ENCODE results near the gene ACTN4.

Gene ACTN4

DNA sequence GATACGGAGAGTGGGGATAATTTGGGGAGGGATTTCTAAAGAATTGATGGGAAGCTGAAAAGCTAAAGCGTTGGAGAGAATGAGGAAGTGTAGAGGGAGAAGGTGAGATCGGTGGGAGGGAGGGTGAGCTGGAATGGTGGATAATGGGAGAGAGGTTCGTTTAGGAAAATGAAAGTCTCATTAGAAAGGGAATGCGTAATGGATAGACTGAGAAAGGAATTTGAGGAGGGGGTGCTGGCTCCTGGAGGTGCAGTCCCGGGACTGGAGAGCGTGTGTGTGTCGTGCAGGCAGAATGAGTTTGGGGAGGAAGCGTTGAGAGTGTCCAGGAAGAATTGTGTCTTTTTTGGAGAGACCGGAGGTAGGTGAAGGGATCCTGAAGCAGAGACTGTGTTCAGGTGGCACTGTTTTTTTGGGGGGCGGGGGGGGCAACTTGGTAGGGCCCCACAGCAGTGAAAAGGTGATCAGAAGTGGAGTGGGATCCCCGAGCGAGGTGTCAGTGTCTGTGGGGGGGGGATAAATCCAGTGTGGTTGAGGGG lies 1.4 kb downstream of the ACTN4 start:
- H3K9ac ChIP-seq (ENCODE audit: low read length): peak overlapping the region; percentile 99
- H2BK15ac ChIP-seq (replicated peaks; ENCODE audit: low read depth): no peak overlapping the region
- no peak overlapping the region for H2BK120ac ChIP-seq (ENCODE audit: low read depth, low read length)
- no peak overlapping the region for H3K23ac ChIP-seq (ENCODE audit: low read length)
- peak overlapping the region; percentile 4 for H2BK5ac ChIP-seq (ENCODE audit: low read length)
- peak overlapping the region; percentile 99 for H3K4me3 ChIP-seq (ENCODE audit: low read length)
- peak overlapping the region; percentile 25 for H3K4ac ChIP-seq (ENCODE audit: low read depth, low read length)
- peak overlapping the region; percentile 74 for H2AK5ac ChIP-seq (ENCODE audit: low read length)
- peaks cover 11% of the 10 kb centered on the region for H3K4me1 ChIP-seq (ENCODE audit: control insufficient read depth, low read depth, low read length)
- WGBS (ENCODE audit: extremely low coverage, insufficient coverage, low lambda C conversion rate): 100% methylated on average over 3 of the region's 13 CpGs
- no peak overlapping the region for H4K5ac ChIP-seq (ENCODE audit: low read length)
- no peaks in the 10 kb centered on the region for H3K27me3 ChIP-seq (ENCODE audit: insufficient read depth, low read length, poor library complexity)
- DNase-seq: no peak
- peak overlapping the region; percentile 97 for H3K4me2 ChIP-seq (ENCODE audit: low read length)
- H3K36me3 ChIP-seq (ENCODE audit: control insufficient read depth, insufficient read depth, low read length): no peaks in the 10 kb centered on the region
- peaks cover 62% of the 10 kb centered on the region for H3K79me2 ChIP-seq (ENCODE audit: control insufficient read depth, insufficient read depth, low read length)
- no peaks in the 10 kb centered on the region for H3K79me1 ChIP-seq (ENCODE audit: low read length)
- H3K27ac ChIP-seq (ENCODE audit: low read depth, low read length): no peak overlapping the region
- no peak overlapping the region for H4K8ac ChIP-seq (ENCODE audit: low read depth, low read length)
- H3K56ac ChIP-seq (ENCODE audit: low read length): peak overlapping the region; percentile 100
- H3K18ac ChIP-seq (ENCODE audit: low read length): peak overlapping the region; percentile 24

- Histone ChIP-seq H4K8ac (ENCODE audit: low read depth, low read length) (no peak overlapping the region), H2AK5ac (ENCODE audit: low read length) (peak overlapping the region; percentile 96), H2BK120ac (ENCODE audit: low read depth, low read length) (no peak overlapping the region), H3K79me1 (ENCODE audit: low read length) (no peaks in the 10 kb centered on the region), H2BK5ac (ENCODE audit: low read length) (peak overlapping the region; percentile 92), H3K4me3 (ENCODE audit: low read length) (peak overlapping the region; percentile 99), H2BK15ac (replicated peaks; ENCODE audit: low read depth) (no peak overlapping the region), H3K4me2 (ENCODE audit: low read length) (peak overlapping the region; percentile 97), H3K56ac (ENCODE audit: low read length) (peak overlapping the region; percentile 100), H3K27me3 (ENCODE audit: insufficient read depth, low read length, poor library complexity) (no peaks in the 10 kb centered on the region), H3K36me3 (ENCODE audit: control insufficient read depth, insufficient read depth, low read length) (no peaks in the 10 kb centered on the region), H3K9ac (ENCODE audit: low read length) (peak overlapping the region; percentile 99), H3K18ac (ENCODE audit: low read length) (peak overlapping the region; percentile 24), H3K4me1 (ENCODE audit: control insufficient read depth, low read depth, low read length) (peaks cover 12% of the 10 kb centered on the region), H3K79me2 (ENCODE audit: control insufficient read depth, insufficient read depth, low read length) (peaks cover 69% of the 10 kb centered on the region), H4K5ac (ENCODE audit: low read length) (no peak overlapping the region), H3K4ac (ENCODE audit: low read depth, low read length) (no peak overlapping the region), H3K23ac (ENCODE audit: low read length) (peak overlapping the region; percentile 89), H3K27ac (ENCODE audit: low read depth, low read length) (no peak overlapping the region)
- WGBS (ENCODE audit: extremely low coverage, insufficient coverage, low lambda C conversion rate): no CpG with 5 or more reads among the region's 15 CpGs
- DNase-seq: no peak
Measured at GRCh38 chr19:38649305-38650171, 2.1 kb downstream of the ACTN4 start.

DNA sequence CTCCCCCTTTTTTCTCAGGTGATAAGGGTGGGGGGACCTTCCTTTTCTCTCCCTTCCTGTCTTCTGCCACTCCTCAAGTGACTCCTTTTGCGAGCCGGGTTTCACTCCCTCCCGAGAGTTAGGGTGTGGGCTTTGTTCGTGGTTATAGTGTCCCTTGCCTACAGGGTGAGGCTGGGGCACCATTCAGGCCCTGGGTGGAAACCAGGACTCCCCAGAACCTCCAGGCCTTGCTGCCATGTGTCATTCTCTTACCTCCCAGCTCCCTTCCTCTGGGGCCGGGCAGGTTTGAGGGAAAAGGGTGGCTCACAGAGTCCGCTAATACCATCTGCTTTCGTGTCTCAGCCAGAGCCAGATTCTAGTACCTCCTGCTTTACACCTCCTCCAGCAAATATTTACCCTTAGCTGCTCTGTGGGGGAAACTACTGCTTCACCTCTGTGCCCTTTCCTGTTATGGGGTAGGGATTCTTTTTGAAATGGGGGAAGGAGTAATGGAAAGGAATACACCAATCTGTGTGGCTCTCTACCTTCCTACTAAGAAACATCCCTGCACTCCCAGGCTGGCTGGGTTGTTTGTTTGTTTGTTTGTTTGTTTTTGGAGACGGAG lies 2.8 kb downstream of the ACTN4 start:
- Histone ChIP-seq H4K8ac (ENCODE audit: low read depth, low read length) (no peak overlapping the region), H3K79me2 (ENCODE audit: control insufficient read depth, insufficient read depth, low read length) (peaks cover 76% of the 10 kb centered on the region), H3K18ac (ENCODE audit: low read length) (no peak overlapping the region), H2BK5ac (ENCODE audit: low read length) (peak overlapping the region; percentile 79), H3K4ac (ENCODE audit: low read depth, low read length) (peak overlapping the region; percentile 25), H3K27me3 (ENCODE audit: insufficient read depth, low read length, poor library complexity) (no peaks in the 10 kb centered on the region), H3K56ac (ENCODE audit: low read length) (peak overlapping the region; percentile 100), H2AK5ac (ENCODE audit: low read length) (peak overlapping the region; percentile 83), H3K4me2 (ENCODE audit: low read length) (peak overlapping the region; percentile 97), H3K9ac (ENCODE audit: low read length) (peak overlapping the region; percentile 99), H3K36me3 (ENCODE audit: control insufficient read depth, insufficient read depth, low read length) (no peaks in the 10 kb centered on the region), H3K23ac (ENCODE audit: low read length) (peak overlapping the region; percentile 31), H3K4me1 (ENCODE audit: control insufficient read depth, low read depth, low read length) (peaks cover 18% of the 10 kb centered on the region), H3K4me3 (ENCODE audit: low read length) (peak overlapping the region; percentile 50), H4K5ac (ENCODE audit: low read length) (no peak overlapping the region), H2BK15ac (replicated peaks; ENCODE audit: low read depth) (no peak overlapping the region), H2BK120ac (ENCODE audit: low read depth, low read length) (no peak overlapping the region), H3K79me1 (ENCODE audit: low read length) (no peaks in the 10 kb centered on the region), H3K27ac (ENCODE audit: low read depth, low read length) (peak overlapping the region; percentile 23)
- DNase-seq: no peak
- no CpG with 5 or more reads among the region's 8 CpGs for WGBS (ENCODE audit: extremely low coverage, insufficient coverage, low lambda C conversion rate)

DNA sequence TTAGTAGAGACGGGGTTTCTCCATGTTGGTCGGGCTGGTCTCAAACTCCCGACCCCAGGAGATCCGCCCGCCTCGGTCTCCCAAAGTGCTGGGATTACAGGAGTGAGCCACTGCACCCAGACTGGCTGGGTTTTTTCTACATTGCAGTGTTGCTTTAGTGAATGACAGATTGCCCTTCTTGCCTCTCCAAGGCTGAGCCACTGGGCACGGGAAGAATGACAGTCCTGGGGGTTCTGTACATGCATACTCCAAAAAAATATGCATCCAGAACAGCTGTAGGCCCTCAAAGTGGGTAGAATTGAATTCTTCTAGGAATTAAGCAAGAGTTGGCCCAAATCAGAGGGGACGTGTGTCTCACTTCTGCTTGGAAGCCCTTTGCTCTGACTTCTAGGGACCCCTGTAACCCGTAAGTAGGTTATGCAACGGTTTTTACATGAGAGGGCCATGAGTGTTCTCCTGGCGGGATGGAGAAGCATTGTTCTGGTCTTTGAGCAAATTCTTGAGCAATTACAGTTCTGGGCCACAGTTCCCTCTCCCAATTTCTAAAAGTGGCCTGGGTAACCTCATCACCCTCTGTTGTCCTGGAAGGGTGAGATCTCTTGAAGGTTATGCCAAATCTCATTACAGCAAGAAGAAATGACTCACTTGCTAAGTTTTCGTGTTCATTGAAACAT lies 3.6 kb downstream of the ACTN4 start:
- Histone ChIP-seq H3K36me3 (ENCODE audit: control insufficient read depth, insufficient read depth, low read length) (no peaks in the 10 kb centered on the region), H2AK5ac (ENCODE audit: low read length) (no peak overlapping the region), H3K18ac (ENCODE audit: low read length) (no peak overlapping the region), H3K79me1 (ENCODE audit: low read length) (no peaks in the 10 kb centered on the region), H3K56ac (ENCODE audit: low read length) (no peak overlapping the region), H4K5ac (ENCODE audit: low read length) (no peak overlapping the region), H3K27me3 (ENCODE audit: insufficient read depth, low read length, poor library complexity) (no peaks in the 10 kb centered on the region), H3K79me2 (ENCODE audit: control insufficient read depth, insufficient read depth, low read length) (peaks cover 84% of the 10 kb centered on the region), H3K23ac (ENCODE audit: low read length) (no peak overlapping the region), H2BK5ac (ENCODE audit: low read length) (no peak overlapping the region), H3K9ac (ENCODE audit: low read length) (peak overlapping the region; percentile 2), H4K8ac (ENCODE audit: low read depth, low read length) (no peak overlapping the region), H3K4me2 (ENCODE audit: low read length) (peak overlapping the region; percentile 27), H2BK15ac (replicated peaks; ENCODE audit: low read depth) (no peak overlapping the region), H3K4me1 (ENCODE audit: control insufficient read depth, low read depth, low read length) (peaks cover 19% of the 10 kb centered on the region), H3K27ac (ENCODE audit: low read depth, low read length) (no peak overlapping the region), H2BK120ac (ENCODE audit: low read depth, low read length) (no peak overlapping the region), H3K4ac (ENCODE audit: low read depth, low read length) (no peak overlapping the region), H3K4me3 (ENCODE audit: low read length) (no peak overlapping the region)
- no peak for DNase-seq
- no CpG with 5 or more reads among the region's 12 CpGs for WGBS (ENCODE audit: extremely low coverage, insufficient coverage, low lambda C conversion rate)

DNA sequence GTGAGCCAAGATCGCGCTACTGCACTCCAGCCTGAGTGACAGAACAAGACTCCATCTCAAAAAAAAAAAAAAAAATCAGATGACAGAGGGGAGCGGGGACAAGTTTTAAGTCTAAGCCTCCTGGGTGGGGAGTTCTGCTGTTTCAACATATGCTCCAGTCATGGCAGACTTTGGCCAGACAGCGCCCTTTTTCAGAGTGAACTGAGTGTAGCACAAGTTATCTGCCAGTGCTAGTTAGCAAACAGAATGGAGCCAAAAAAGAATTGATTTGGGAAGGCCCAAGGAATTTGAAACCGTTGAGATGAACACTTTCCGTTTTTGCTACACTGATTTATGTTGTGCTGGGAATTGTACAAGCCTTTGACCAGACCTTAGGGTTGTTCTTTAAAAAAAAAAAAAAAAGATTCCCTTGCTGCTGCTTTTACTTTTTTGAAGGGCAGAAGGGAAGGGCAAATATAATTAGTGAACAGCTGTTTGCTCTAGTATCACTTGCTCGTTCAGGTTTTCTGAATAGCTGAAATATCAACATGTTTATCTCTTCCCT lies 5.7 kb downstream of the ACTN4 start:
- no peak for DNase-seq
- H2BK120ac ChIP-seq (ENCODE audit: low read depth, low read length): no peak overlapping the region
- no peak overlapping the region for H2BK5ac ChIP-seq (ENCODE audit: low read length)
- H3K23ac ChIP-seq (ENCODE audit: low read length): no peak overlapping the region
- H3K79me2 ChIP-seq (ENCODE audit: control insufficient read depth, insufficient read depth, low read length): peaks cover 98% of the 10 kb centered on the region
- H3K9ac ChIP-seq (ENCODE audit: low read length): no peak overlapping the region
- H3K56ac ChIP-seq (ENCODE audit: low read length): no peak overlapping the region
- no peak overlapping the region for H2BK15ac ChIP-seq (replicated peaks; ENCODE audit: low read depth)
- H3K79me1 ChIP-seq (ENCODE audit: low read length): peaks cover 6% of the 10 kb centered on the region
- H3K36me3 ChIP-seq (ENCODE audit: control insufficient read depth, insufficient read depth, low read length): no peaks in the 10 kb centered on the region
- peaks cover 29% of the 10 kb centered on the region for H3K4me1 ChIP-seq (ENCODE audit: control insufficient read depth, low read depth, low read length)
- H3K27ac ChIP-seq (ENCODE audit: low read depth, low read length): no peak overlapping the region
- WGBS (ENCODE audit: extremely low coverage, insufficient coverage, low lambda C conversion rate): no CpG with 5 or more reads among the region's 7 CpGs
- H4K8ac ChIP-seq (ENCODE audit: low read depth, low read length): no peak overlapping the region
- H3K4me3 ChIP-seq (ENCODE audit: low read length): no peak overlapping the region
- H3K4ac ChIP-seq (ENCODE audit: low read depth, low read length): no peak overlapping the region
- H4K5ac ChIP-seq (ENCODE audit: low read length): no peak overlapping the region
- no peaks in the 10 kb centered on the region for H3K27me3 ChIP-seq (ENCODE audit: insufficient read depth, low read length, poor library complexity)
- H2AK5ac ChIP-seq (ENCODE audit: low read length): no peak overlapping the region
- H3K4me2 ChIP-seq (ENCODE audit: low read length): no peak overlapping the region
- no peak overlapping the region for H3K18ac ChIP-seq (ENCODE audit: low read length)
